HG02885 (cell line): ENCODE results near the gene PXYLP1.
"Not testable (repeated sequence)": the region's sequence is repeated elsewhere in the genome, so short reads cannot be mapped to it uniquely, and the experiment has no call there.

Experiments used
- ATAC-seq: cut with Tn5 transposase; IDR thresholded peaks from one replicate; pipeline ENCODE4 v1.9.1; 2021; ENCODE audit warnings: mild to moderate bottlenecking; ENCODE audit not compliant: unreplicated experiment, poor library complexity

Gene PXYLP1, protein sequence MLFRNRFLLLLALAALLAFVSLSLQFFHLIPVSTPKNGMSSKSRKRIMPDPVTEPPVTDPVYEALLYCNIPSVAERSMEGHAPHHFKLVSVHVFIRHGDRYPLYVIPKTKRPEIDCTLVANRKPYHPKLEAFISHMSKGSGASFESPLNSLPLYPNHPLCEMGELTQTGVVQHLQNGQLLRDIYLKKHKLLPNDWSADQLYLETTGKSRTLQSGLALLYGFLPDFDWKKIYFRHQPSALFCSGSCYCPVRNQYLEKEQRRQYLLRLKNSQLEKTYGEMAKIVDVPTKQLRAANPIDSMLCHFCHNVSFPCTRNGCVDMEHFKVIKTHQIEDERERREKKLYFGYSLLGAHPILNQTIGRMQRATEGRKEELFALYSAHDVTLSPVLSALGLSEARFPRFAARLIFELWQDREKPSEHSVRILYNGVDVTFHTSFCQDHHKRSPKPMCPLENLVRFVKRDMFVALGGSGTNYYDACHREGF

DNA sequence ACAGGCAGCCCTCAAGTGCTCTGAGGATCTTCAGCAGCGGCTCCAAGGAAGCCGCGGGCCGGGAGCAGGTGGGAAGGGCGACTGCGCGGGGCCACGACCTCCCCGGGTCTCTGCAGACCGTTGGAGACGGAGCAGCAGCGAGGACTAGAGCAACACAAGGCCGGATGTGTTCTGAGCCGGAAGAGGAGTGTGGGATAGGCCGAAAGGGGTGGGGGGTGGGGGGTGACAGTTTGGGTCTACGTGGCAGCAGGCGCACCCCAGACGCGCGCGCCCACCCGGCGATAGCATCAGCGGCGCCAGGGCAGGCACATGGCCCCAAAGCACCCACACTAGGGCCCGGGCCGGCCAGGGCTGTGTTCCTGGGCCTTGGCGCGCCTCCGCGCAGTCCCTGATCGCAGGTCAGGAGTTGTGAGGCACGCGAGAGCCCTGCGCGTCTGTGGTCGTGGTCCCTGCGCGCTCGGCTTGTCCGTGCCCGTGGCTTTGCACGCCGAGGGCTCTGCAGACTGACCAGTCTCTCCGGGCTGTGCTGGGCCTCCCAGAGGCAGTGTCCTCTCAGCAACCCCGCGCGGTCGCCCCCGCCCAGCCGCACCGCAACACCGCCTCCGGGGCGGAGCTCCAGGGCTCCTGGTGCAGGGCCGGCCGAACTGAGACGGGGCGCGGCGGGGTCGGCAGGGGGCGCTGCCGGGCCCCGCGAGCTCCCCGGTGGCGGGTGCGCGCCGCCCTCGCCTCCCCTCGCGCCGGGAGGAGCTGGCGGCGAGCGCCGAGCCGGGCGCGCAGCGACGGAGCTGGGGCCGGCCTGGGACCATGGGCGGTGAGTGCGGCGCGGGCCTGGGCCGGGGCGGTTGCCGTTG is at the start of gene PXYLP1:
PXYLP1 (plus strand) TSS at position 725 of the 851 bp plus-strand sequence. CDS start 28,351 bp downstream, outside the sequence.
- peak; percentile 97 for ATAC-seq

DNA sequence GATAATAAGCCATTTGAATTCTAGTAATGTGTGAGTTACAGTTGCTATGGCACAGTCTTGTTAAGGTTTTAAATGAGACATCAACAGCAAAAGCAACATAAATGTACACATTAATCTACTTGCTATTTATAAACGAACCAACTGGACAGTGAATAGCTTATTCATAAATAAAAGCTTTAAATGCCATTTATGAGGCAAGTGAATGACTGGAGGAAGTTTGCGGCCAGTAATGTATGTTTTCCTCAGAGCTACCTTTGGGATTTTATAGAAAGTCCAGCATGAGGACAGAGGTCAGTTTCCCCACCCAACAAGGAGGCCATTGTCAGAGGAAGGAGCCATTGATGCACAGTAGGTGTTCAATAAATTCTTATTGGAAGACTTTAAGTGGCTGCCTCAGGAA is 48.0 kb upstream of the PXYLP1 start:
- ATAC-seq = no peak

- ATAC-seq = no peak
Observed at GRCh38 chr3:141184430-141184829, 47.2 kb upstream of the PXYLP1 start.

- ATAC-seq = no peak
Observed at GRCh38 chr3:141191097-141191749, 40.4 kb upstream of the PXYLP1 start.

DNA sequence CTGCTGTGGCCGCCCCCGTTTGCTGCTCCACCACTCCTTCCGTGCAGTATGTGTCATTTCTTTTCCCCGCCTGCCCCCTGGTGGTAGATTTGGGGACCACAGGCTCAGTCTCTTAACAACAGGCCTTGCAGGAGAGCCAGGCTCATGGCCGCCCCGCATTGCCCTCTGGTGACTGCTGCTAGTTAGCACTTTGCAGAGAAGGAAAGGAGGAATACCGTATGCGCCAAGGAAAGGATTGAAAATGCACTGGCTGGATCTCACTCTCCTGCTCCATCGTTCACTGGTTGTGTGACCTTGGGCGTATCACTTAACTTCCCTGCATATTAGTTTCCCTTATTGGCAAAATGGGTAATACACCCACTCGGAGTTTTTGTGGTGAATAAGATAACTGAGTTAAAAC is 39.3 kb upstream of the PXYLP1 start:
- peak; percentile 100 for ATAC-seq

GRCh38 chr3:141193066-141193830 is 38.4 kb upstream of the PXYLP1 start:
- no peak for ATAC-seq

GRCh38 chr3:141201122-141201521 is 30.5 kb upstream of the PXYLP1 start:
- ATAC-seq = no peak

DNA sequence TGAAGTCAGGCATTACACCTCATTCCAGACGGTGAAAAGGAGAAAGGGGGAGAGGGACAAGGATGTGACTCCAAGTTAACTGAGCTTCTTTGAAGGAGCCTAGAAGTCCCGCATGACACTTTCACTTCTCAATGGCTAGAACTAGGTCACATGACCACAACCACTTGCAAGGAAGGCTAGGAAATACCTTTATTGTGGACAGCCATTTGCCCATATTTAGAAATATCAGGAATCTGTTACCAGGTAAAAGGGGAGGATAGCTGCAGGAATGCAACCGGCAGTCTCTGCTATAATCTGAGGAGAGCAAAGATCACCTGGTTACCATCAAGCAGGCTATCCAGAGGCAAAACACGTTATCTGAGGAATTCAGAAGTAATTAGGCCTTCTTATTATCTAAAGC is 28.9 kb upstream of the PXYLP1 start:
- ATAC-seq = no peak

- ATAC-seq = no peak
Observed at GRCh38 chr3:141203866-141204265, 27.8 kb upstream of the PXYLP1 start.

- ATAC-seq = no peak
Observed at GRCh38 chr3:141204343-141204742, 27.3 kb upstream of the PXYLP1 start.

GRCh38 chr3:141211306-141211705 is 20.3 kb upstream of the PXYLP1 start:
- ATAC-seq = not testable (repeated sequence)

DNA sequence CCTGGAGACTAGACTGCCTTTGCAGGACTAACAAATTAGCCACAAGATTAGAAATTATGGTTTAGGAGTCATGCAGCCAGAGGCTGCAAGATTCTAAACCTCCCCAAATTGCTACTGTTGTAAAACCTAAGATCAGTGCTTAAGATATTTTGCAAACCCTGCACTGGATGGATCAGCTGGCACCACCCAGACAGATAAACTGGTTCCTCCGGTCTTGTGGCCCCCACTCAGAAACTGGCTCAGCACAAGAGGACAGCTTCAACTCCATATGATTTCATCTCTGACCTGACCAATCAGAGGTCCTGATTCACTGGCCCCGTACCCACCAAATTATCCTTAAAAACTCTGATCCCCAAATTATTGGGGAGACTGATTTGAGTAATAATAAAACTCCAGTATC is 19.5 kb upstream of the PXYLP1 start:
- no peak for ATAC-seq

- no peak for ATAC-seq
Observed at GRCh38 chr3:141212555-141212954, 19.1 kb upstream of the PXYLP1 start.

- ATAC-seq = no peak
Observed at GRCh38 chr3:141216975-141217374, 14.7 kb upstream of the PXYLP1 start.

- ATAC-seq = no peak
Observed at GRCh38 chr3:141217389-141217788, 14.2 kb upstream of the PXYLP1 start.

DNA sequence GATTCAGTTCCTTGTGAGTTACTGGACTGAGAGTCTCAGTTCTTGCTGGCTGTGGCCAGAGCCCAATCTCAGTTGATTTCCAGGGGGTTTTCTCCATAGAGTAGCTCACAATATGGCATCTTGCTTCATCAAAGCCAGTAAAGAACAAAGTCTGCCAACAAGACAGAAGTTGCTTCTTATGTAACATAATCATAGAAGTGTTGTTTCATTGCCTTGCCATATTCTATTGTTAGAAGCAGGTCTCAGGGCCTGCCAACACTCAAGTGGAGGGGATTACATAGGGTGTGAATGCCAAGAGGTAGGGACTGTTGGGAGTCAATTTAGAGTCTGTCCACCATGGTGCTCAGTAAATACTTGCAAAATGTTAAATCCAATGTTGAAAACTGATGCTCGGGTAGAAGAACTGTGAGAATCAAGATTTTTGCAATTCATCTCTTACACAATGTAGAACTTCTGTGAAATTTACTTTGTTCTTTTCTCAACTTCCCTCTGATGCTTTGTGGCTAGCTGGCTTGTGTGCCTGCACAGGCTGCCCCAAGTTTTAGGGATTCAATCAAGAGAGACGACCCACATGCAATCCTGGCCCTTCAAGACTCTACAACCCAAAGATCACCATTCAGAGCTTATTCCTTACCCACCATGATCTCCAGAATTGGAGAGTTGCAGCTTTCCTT is 13.3 kb upstream of the PXYLP1 start:
- no peak for ATAC-seq

DNA sequence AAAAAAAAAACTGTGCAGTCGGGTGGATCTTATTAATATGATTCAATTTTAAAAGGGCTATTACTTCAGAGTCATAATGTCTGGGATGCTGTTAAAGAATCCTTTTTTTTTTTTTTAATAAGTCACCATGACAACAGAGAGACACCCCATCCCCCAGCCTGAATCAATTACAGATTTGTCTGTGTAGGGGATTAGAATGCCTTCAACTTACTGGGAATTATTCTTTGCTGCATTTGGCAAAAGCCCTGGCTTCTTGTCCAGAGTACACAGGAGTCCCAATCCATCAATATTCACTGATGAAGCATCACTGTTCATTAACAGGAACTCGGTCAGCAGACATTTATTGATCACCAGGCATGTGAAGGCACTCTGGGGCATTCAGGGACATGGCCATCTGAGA is 12.7 kb upstream of the PXYLP1 start:
- ATAC-seq = no peak

- ATAC-seq = no peak
Observed at GRCh38 chr3:141223673-141224166, 7.9 kb upstream of the PXYLP1 start.

GRCh38 chr3:141225939-141226338 is 5.7 kb upstream of the PXYLP1 start:
- ATAC-seq = no peak
